Mesenchymal stem cell (in vitro differentiated cells and primary cell): ENCODE results near the gene SLC12A5.

Experiments
- DNase-seq: peaks from one replicate; pipeline ENCODE4 v3.0.0-alpha.2; 2013
- H2AFZ ChIP-seq: one replicate; pipeline ENCODE4 v1.6.1; 2013; ENCODE audit warnings: low read depth, mild to moderate bottlenecking, control low read depth, inconsistent platforms, low read length, moderate library complexity
- H2AK5ac ChIP-seq: 2 replicates; pipeline ENCODE4 v1.6.1; 2013; ENCODE audit warnings: low read length, moderate library complexity, mild to moderate bottlenecking, inconsistent platforms; ENCODE audit not compliant: severe bottlenecking
- H2BK120ac ChIP-seq: one replicate; pipeline ENCODE4 v1.6.1; 2013; ENCODE audit warnings: low read depth, mild to moderate bottlenecking, inconsistent platforms, low read length, moderate library complexity
- H2BK12ac ChIP-seq, 2 experiments: one replicate each; pipeline ENCODE4 v1.6.1; 2013; ENCODE audit warnings: inconsistent platforms in 2 of 2, low read length in 2 of 2, mild to moderate bottlenecking in 2 of 2, moderate library complexity in 2 of 2, control low read depth in 1 of 2
- H2BK15ac ChIP-seq: one replicate; pipeline ENCODE4 v1.6.1; 2013; ENCODE audit warnings: mild to moderate bottlenecking, low read depth, inconsistent platforms; ENCODE audit not compliant: poor library complexity, severe bottlenecking
- H2BK5ac ChIP-seq: 2 replicates; pipeline ENCODE4 v1.6.1; 2013; ENCODE audit warnings: low read depth, mild to moderate bottlenecking, low read length, control low read depth, inconsistent platforms; ENCODE audit not compliant: poor library complexity, severe bottlenecking
- H3K14ac ChIP-seq, 2 experiments: one replicate each; pipeline ENCODE4 v1.6.1; 2013; ENCODE audit warnings: inconsistent platforms in 2 of 2, low read length in 2 of 2, control low read depth in 1 of 2, mild to moderate bottlenecking in 1 of 2, moderate library complexity in 1 of 2
- H3K18ac ChIP-seq, 2 experiments: one replicate each; pipeline ENCODE4 v1.6.1; 2013; ENCODE audit warnings: inconsistent platforms in 2 of 2, low read length in 2 of 2, control low read depth in 1 of 2, low read depth in 1 of 2, mild to moderate bottlenecking in 1 of 2
- H3K23ac ChIP-seq, 2 experiments: one replicate each; pipeline ENCODE4 v1.6.1; 2013; ENCODE audit warnings: inconsistent platforms in 2 of 2, low read length in 2 of 2, mild to moderate bottlenecking in 2 of 2, moderate library complexity in 2 of 2, control low read depth in 1 of 2
- H3K27ac ChIP-seq: 2 replicates; pipeline ENCODE4 v1.5.1; 2013; ENCODE audit warnings: mild to moderate bottlenecking, moderate library complexity, low read length, control low read depth, inconsistent platforms; ENCODE audit not compliant: poor library complexity, severe bottlenecking
- H3K27me3 ChIP-seq, 2 experiments: 2 replicates each; pipeline versions ENCODE4 v1.6.1 to v1.7.0; 2013; ENCODE audit warnings: low read length in 2 of 2, mild to moderate bottlenecking in 2 of 2, moderate library complexity in 2 of 2, control low read depth in 1 of 2, inconsistent platforms in 1 of 2; ENCODE audit not compliant: control insufficient read depth in 1 of 2, insufficient read depth in 1 of 2
- H3K36me3 ChIP-seq, 2 experiments: 2 replicates each; pipeline versions ENCODE4 v1.6.1 to v1.7.0; 2013; ENCODE audit warnings: low read length in 2 of 2, control low read depth in 1 of 2, inconsistent platforms in 1 of 2, low read depth in 1 of 2, mild to moderate bottlenecking in 1 of 2; ENCODE audit not compliant: insufficient read depth in 2 of 2, control insufficient read depth in 1 of 2
- H3K4ac ChIP-seq, 2 experiments: one replicate each; pipeline ENCODE4 v1.6.1; 2013; ENCODE audit warnings: inconsistent platforms in 2 of 2, low read length in 2 of 2, mild to moderate bottlenecking in 2 of 2, moderate library complexity in 2 of 2, control low read depth in 1 of 2, low read depth in 1 of 2
- H3K4me1 ChIP-seq: 2 replicates; pipeline ENCODE4 v1.6.1; 2013; ENCODE audit warnings: low read depth, low read length, control low read depth; ENCODE audit not compliant: control insufficient read depth, insufficient read depth
- H3K4me2 ChIP-seq: 2 replicates; pipeline ENCODE4 v1.6.1; 2013; ENCODE audit warnings: low read length, mild to moderate bottlenecking, inconsistent platforms; ENCODE audit not compliant: poor library complexity, severe bottlenecking
- H3K4me3 ChIP-seq, 2 experiments: 2 replicates each; pipeline versions ENCODE4 v1.5.1 to v1.7.0; 2013; ENCODE audit warnings: low read length in 2 of 2, mild to moderate bottlenecking in 2 of 2, control low read depth in 1 of 2, low read depth in 1 of 2; ENCODE audit not compliant: insufficient read depth in 1 of 2
- H3K79me1 ChIP-seq: replicated peaks from 2 replicates; pipeline ENCODE4 v1.6.1; 2013; ENCODE audit warnings: mild to moderate bottlenecking, control low read depth, low read length, inconsistent platforms; ENCODE audit not compliant: poor library complexity, severe bottlenecking
- H3K9ac ChIP-seq: 2 replicates; pipeline ENCODE4 v1.7.0; 2013; ENCODE audit warnings: mild to moderate bottlenecking, low read length, moderate library complexity
- H3K9me3 ChIP-seq: 2 replicates; pipeline ENCODE4 v1.7.0; 2013; ENCODE audit warnings: mild to moderate bottlenecking, low read length; ENCODE audit not compliant: control insufficient read depth
- H4K8ac ChIP-seq: one replicate; pipeline ENCODE4 v1.6.1; 2013; ENCODE audit warnings: inconsistent platforms, mild to moderate bottlenecking, low read length, moderate library complexity
- H4K91ac ChIP-seq: one replicate; pipeline ENCODE4 v1.6.1; 2013; ENCODE audit warnings: mild to moderate bottlenecking, low read length, inconsistent platforms
- WGBS: methylation state at CpG from one replicate; pipeline ENCODE4 v1.1.7; 2013; ENCODE audit warnings: mixed read lengths; 5-methylcytosine and 5-hydroxymethylcytosine counted together

Gene SLC12A5

GRCh38 chr20:46057856-46058598 lies 29.0 kb downstream of the SLC12A5 start:
- DNase-seq = peak; percentile 63
- Histone ChIP-seq H3K36me3 (peaks cover 29% of the 10 kb centered on the region in 2 experiments), H3K4ac (no peak overlapping the region), H3K79me1 (peaks cover 14% of the 10 kb centered on the region), H4K8ac (no peak overlapping the region), H2AFZ (no peak overlapping the region), H2BK12ac (no peak overlapping the region), H3K27ac (no peak overlapping the region), H3K4me1 (peaks cover 19% of the 10 kb centered on the region), H3K4me2 (no peak overlapping the region), H3K23ac (no peak overlapping the region), H3K27me3 (peaks cover 54 to 57% of the 10 kb centered on the region in 2 experiments), H4K91ac (no peak overlapping the region), H3K4me3 (peak overlapping the region in 1 of 2 experiments; percentile 73), H2AK5ac (no peak overlapping the region), H3K14ac (no peak overlapping the region), H3K9ac (no peak overlapping the region), H3K18ac (no peak overlapping the region), H2BK120ac (no peak overlapping the region), H3K9me3 (no peaks in the 10 kb centered on the region), H2BK15ac (peak overlapping the region; percentile 31), H2BK5ac (no peak overlapping the region)
- WGBS = 10% methylated on average over 60 of the region's 66 CpGs

- no peak overlapping the region for H3K14ac ChIP-seq
- peak; percentile 8 for DNase-seq
- H3K18ac ChIP-seq = no peak overlapping the region
- H2BK12ac ChIP-seq = no peak overlapping the region
- H3K27me3 ChIP-seq = peaks cover 48 to 49% of the 10 kb centered on the region in 2 experiments
- 17% methylated on average over 35 of the region's 35 CpGs for WGBS
- no peak overlapping the region for H3K4ac ChIP-seq
- H3K23ac ChIP-seq = no peak overlapping the region
- no peak overlapping the region for H4K8ac ChIP-seq
- no peak overlapping the region for H4K91ac ChIP-seq
- H3K79me1 ChIP-seq = peaks cover 20% of the 10 kb centered on the region
- peak overlapping the region in 1 of 2 experiments; percentile 73 for H3K4me3 ChIP-seq
- no peak overlapping the region for H2AFZ ChIP-seq
- no peak overlapping the region for H2BK120ac ChIP-seq
- peaks cover 19% of the 10 kb centered on the region for H3K4me1 ChIP-seq
- no peak overlapping the region for H3K9ac ChIP-seq
- peaks cover 36% of the 10 kb centered on the region in 2 experiments for H3K36me3 ChIP-seq
- no peak overlapping the region for H3K4me2 ChIP-seq
- no peak overlapping the region for H2BK15ac ChIP-seq
- H2AK5ac ChIP-seq = no peak overlapping the region
- H3K9me3 ChIP-seq = no peaks in the 10 kb centered on the region
- H2BK5ac ChIP-seq = no peak overlapping the region
- no peak overlapping the region for H3K27ac ChIP-seq
Observed at GRCh38 chr20:46058599-46059281, 29.7 kb downstream of the SLC12A5 start.

GRCh38 chr20:46060301-46060881 lies 31.4 kb downstream of the SLC12A5 start:
- no peak overlapping the region for H2BK12ac ChIP-seq
- H3K27ac ChIP-seq = no peak overlapping the region
- peaks cover 32% of the 10 kb centered on the region for H3K79me1 ChIP-seq
- H3K4me3 ChIP-seq = no peak overlapping the region
- no peaks in the 10 kb centered on the region for H3K9me3 ChIP-seq
- no peak for DNase-seq
- no peak overlapping the region for H3K4ac ChIP-seq
- H3K4me2 ChIP-seq = no peak overlapping the region
- H4K8ac ChIP-seq = no peak overlapping the region
- H3K9ac ChIP-seq = no peak overlapping the region
- H2BK120ac ChIP-seq = no peak overlapping the region
- WGBS = 100% methylated on average over 2 of the region's 2 CpGs
- H2BK15ac ChIP-seq = no peak overlapping the region
- no peak overlapping the region for H2BK5ac ChIP-seq
- H4K91ac ChIP-seq = no peak overlapping the region
- no peak overlapping the region for H3K18ac ChIP-seq
- no peak overlapping the region for H3K23ac ChIP-seq
- no peak overlapping the region for H2AFZ ChIP-seq
- H3K27me3 ChIP-seq = peaks cover 33 to 35% of the 10 kb centered on the region in 2 experiments
- H2AK5ac ChIP-seq = no peak overlapping the region
- no peak overlapping the region for H3K14ac ChIP-seq
- H3K4me1 ChIP-seq = peaks cover 19% of the 10 kb centered on the region
- H3K36me3 ChIP-seq = peaks cover 51 to 52% of the 10 kb centered on the region in 2 experiments

- Histone ChIP-seq H3K18ac (no peak overlapping the region), H3K79me1 (peaks cover 34% of the 10 kb centered on the region), H3K23ac (no peak overlapping the region), H2BK12ac (no peak overlapping the region), H3K4me2 (no peak overlapping the region), H4K91ac (no peak overlapping the region), H3K14ac (no peak overlapping the region), H3K27me3 (peaks cover 28 to 34% of the 10 kb centered on the region in 2 experiments), H2BK15ac (no peak overlapping the region), H3K27ac (no peak overlapping the region), H2AFZ (no peak overlapping the region), H3K4me1 (peaks cover 19% of the 10 kb centered on the region), H3K4me3 (no peak overlapping the region), H2BK120ac (no peak overlapping the region), H3K4ac (no peak overlapping the region), H4K8ac (no peak overlapping the region), H3K9ac (no peak overlapping the region), H2AK5ac (no peak overlapping the region), H3K36me3 (peaks cover 52 to 58% of the 10 kb centered on the region in 2 experiments), H3K9me3 (no peaks in the 10 kb centered on the region), H2BK5ac (no peak overlapping the region)
- no peak for DNase-seq
- WGBS = 93% methylated on average over 4 of the region's 4 CpGs
Observed at GRCh38 chr20:46060975-46061374, 32.0 kb downstream of the SLC12A5 start.
